Gastroesophageal sphincter (tissue), 3 donors: ENCODE data around the gene EFNA3.

Source experiments
- CTCF ChIP-seq, 4 experiments: fragments of 200-600 bp in 2 of 4; fragments of 450-650 bp in 2 of 4; sonication (generic) in 1 of 4; IDR thresholded peaks; one replicate each; pipeline ENCODE4 v1.5.1; 2017 to 2019; ENCODE audit warnings: antibody characterized with exemption in 4 of 4, mild to moderate bottlenecking in 2 of 4, moderate library complexity in 2 of 4
- EP300 ChIP-seq: sonication (generic); formaldehyde crosslinking; IDR thresholded peaks from one replicate; pipeline ENCODE4 v1.6.1; 2017; ENCODE audit warnings: antibody characterized with exemption, mild to moderate bottlenecking
- POLR2A ChIP-seq, 2 donors: fragments of 450-650 bp; IDR thresholded peaks; one replicate each; pipeline ENCODE4 v1.6.1; 2017; ENCODE audit warnings: antibody characterized with exemption in 2 of 2, mild to moderate bottlenecking in 2 of 2, moderate library complexity in 1 of 2

GRCh38 chr1:155069551-155070157 is 9.0 kb upstream of the EFNA3 start:
- TF ChIP-seq CTCF (IDR thresholded peaks at IDR 0.05) (no peak), EP300 (no peak), POLR2A (IDR thresholded peaks at IDR 0.05) (no peak)
